GM12801 (cell line): ENCODE results near the gene PFKFB3.

Experiments
- CTCF ChIP-seq: IDR thresholded peaks from one replicate; pipeline ENCODE4 v1.5.1; 2011; ENCODE audit warnings: control low read depth; ENCODE audit not compliant: insufficient read length; ENCODE audit errors: extremely low read depth

Gene PFKFB3

DNA sequence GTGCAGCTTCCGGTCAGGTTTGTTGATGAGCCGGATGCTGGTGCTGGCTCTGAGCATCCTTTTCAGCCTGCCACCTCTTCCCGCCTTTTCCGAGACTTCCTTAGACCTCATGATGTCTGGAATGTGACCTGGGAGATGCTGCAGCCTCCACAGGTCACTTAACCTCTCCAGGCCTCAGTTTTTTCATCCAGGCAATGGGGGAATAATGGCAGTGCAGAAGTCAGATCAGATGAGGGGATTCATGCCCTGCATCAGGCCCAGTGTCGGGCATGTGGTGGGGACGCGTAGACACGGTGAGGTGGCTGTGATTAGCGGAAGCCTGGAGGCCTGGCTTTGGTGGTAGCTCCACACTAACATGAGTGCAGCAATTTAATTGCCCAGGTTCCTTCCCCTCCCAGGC lies 24.6 kb downstream of the PFKFB3 start:
- no peak for TF ChIP-seq CTCF

DNA sequence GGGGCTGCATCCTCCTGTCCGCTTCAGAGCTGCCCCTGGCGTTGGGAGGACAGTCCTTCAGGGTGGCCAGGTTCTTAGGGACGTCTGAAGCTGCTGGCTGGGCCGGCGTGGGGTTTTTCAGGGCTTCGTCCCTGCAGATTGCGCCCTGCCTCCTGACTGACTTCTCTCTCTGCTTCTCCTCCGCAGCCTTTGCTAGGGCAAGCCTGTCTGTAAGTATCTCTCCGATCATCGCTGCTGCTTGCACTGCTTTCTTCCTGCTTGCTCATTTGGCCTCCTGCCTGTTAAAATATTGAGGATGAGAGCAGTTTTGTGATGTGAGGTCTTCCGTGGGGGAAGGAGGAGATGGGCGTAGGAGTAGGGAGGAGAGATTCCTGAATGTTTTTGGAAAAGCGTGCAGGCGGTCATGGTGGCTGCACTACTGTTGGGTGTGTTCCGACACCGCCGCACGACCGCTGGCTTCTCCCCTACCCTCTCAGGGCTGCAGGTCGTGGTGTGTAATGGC lies 25.3 kb downstream of the PFKFB3 start:
- TF ChIP-seq CTCF: no peak

GRCh38 chr10:6228647-6229046 lies 25.9 kb downstream of the PFKFB3 start:
- no peak for TF ChIP-seq CTCF

- no peak for TF ChIP-seq CTCF
These were observed 26.6 kb downstream of the PFKFB3 start for GRCh38 chr10:6229290-6229689.

DNA sequence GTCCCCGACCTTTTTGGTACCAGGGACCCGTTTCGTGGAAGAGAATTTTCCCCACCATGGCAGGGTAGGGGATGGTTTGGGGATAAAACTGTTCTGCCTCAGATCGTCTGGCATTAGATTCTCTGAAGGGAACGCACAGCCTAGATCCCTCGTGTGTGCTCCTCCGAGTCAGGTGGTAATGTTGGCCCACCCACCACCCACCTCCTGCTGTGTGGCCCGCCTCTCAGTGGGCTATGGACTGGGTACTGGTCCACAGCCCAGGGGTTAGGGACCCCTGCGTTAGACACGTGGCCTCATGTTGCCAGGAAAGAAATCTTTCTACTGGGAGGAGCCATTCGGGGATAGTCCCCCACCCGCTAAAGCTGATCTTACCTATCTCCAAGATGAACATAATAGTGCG lies 27.0 kb downstream of the PFKFB3 start:
- no peak for TF ChIP-seq CTCF

- TF ChIP-seq CTCF: no peak
These were observed 27.6 kb downstream of the PFKFB3 start for GRCh38 chr10:6230315-6230714.

- no peak for TF ChIP-seq CTCF
These were observed 28.4 kb downstream of the PFKFB3 start for GRCh38 chr10:6231146-6231545.

DNA sequence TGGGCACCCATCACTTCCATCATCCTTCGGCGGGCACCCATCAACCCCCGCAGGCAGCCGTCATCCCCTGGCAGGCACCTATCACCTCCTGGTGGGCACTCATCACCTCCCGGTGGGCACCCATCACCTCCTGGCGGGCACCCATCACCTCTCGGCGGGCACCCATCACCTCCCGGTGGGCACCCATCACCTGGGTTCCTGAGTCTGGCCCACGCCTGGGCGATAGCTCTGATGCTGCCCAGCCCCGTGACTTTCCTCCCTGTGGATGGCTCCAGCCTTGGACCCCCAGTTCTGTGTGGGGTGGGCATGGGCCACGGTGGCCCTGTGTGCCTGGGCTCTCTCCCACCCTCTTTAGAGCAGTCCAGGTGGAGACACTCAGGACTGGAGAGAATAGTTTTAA lies 29.0 kb downstream of the PFKFB3 start:
- TF ChIP-seq CTCF: no peak
